Measurements from ENCODE around the gene ATP1A1.

ATP1A1 gene

GRCh38 chr1:116370181-116370580 is 2.9 kb upstream of the ATP1A1 start:
- H3K4me3 ChIP-seq (ENCODE audit: low read length), result no peak overlapping the region
- DNase-seq (ENCODE audit: low read depth), result no peak
- TF ChIP-seq CTCF (conservative IDR thresholded peaks at IDR 0.05; ENCODE audit: low read length), result no peak

GRCh38 chr1:116371752-116372151 is 1.3 kb upstream of the ATP1A1 start:
- TF ChIP-seq CTCF (conservative IDR thresholded peaks at IDR 0.05; ENCODE audit: low read length), result no peak
- no peak overlapping the region for H3K4me3 ChIP-seq (ENCODE audit: low read length)

GRCh38 chr1:116372191-116372590 is 853 bp upstream of the ATP1A1 start:
- no peak for DNase-seq (ENCODE audit: low read depth)
- no peak for TF ChIP-seq CTCF (conservative IDR thresholded peaks at IDR 0.05; ENCODE audit: low read length)
- H3K4me3 ChIP-seq (ENCODE audit: low read length), result peak overlapping the region; percentile 80

More at GRCh38 chr1:116371752-116372151, 1.3 kb upstream of the ATP1A1 start:
- DNase-seq (ENCODE audit: low read depth), result no peak

DNA sequence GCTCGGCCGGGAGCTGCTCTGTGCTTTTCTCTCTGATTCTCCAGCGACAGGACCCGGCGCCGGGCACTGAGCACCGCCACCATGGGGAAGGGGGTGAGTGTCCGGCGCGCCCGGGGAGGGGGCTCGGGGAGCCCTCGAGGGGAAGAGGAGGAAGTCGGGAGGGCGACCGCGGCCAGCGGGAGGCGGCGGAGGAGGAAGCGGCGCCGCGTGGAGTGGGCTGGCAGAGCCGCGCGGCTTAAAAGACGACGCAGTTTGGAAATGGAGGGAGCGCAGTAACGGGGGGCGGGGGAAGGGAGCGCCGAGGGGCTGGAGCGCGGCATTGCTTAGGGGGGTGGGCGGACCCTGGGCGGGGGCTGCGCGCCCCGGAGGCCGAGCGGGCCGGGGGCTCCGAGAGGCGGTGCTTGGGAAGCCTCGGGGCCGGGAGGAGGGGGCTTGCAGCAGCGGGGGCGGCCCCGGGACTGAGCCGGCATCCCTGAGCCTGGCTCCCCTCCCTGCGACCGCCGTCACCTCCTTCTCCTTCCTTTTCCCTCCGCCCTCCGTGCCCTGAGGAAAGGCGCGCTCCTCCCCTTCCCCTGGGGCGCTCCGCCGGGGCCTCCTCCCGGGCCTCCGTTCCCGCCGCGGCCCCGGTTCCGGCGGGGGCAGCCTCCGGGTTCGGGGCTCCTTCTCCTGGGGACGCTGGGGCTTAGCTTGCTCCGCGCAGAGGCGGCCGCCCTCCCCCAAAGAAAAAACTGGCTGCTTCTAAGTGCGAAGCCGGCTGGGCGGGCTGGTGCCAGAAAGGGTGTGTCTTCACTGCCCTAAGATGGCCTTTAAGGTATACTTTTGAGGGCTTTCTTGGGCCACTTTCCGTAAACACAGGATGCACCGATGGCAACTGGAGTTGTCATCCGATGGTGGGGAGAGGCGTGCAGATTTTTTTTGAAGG is 648 bp downstream of the ATP1A1 start:
- H3K4me3 ChIP-seq (ENCODE audit: low read length), result peak overlapping the region; percentile 80
- DNase-seq (ENCODE audit: low read depth), result peak; percentile 40
- no peak for TF ChIP-seq CTCF (conservative IDR thresholded peaks at IDR 0.05; ENCODE audit: low read length)

- DNase-seq (ENCODE audit: low read depth), result no peak
- TF ChIP-seq CTCF (conservative IDR thresholded peaks at IDR 0.05; ENCODE audit: low read length), result no peak
- peak overlapping the region; percentile 80 for H3K4me3 ChIP-seq (ENCODE audit: low read length)
These were observed 1.5 kb downstream of the ATP1A1 start for GRCh38 chr1:116374353-116375147.

DNA sequence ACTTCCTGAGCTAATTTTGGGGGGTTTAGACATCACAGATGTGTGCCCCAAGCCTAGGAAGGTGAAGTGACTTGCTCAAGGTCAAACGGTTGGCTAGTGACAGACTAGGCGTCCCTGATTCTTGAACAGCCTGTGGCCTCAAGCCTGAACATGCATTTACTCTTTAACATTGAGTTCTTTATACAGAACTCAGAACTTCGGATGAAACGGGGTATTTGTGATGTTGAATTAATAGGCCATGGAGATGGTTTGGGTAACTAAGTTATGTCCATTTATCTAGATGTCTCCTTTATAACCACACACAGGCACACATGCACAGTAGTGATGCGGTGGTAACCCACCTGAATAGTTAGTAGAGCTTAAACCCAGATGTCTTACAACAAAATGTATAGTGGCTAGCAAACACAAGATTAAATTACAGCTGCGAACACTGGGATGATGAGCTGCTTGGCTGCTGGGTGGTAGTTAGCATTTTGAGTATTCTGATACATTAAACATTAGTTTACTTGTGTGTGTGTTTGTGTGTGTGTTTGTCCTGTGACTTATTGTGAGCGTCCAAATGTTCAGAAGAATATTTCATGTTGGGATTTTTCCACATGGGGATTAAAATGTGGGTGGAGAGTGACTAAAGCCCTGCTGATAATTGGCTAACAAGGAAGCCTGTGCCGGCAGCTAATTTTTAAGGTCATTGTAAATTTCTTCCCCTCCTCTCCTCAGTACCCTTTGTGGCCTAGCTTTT is 2.3 kb downstream of the ATP1A1 start:
- peak overlapping the region; percentile 80 for H3K4me3 ChIP-seq (ENCODE audit: low read length)
- no peak for DNase-seq (ENCODE audit: low read depth)
- TF ChIP-seq CTCF (conservative IDR thresholded peaks at IDR 0.05; ENCODE audit: low read length), result no peak
